ENCODE data around the gene HNRNPU.

The HNRNPU gene

DNA sequence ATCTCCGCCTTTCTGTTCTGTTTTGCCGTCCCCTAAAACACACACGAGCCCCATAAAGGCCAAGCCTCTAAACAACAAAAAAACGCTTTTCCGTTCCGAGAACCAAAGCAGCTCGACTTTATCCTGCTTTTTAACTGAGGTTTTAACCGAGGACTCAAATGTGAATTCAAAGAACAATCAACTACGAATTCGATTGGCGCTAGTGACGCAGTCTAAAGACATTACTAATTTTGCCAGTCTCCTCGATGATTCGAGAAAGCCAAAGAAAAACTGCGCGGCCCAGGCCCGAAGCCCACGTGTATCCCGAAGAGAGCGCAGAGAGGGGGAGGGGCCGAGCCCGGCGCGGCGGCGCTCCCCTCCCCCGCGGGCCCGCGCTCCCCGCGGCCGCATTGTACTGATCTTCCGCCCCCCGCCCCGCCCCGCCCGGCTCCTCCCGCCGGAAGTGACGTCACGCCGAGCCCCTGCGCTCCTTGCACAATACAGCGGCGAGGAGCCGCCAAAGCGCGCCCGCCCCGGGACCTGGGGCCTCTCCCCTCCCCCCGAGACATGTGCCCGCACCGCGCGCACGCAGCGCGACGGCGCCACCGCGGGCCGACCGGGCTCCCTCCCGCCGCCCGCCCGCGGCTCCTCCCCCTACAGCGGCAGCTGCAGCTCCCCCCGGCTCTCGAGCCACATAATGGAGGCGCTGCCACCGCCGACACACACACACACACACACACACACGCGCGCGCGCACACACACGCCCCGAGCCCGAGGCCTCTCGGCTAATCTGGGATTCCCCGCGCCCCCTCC is 1.4 kb downstream of the HNRNPU start:
- no peak for DNase-seq

DNA sequence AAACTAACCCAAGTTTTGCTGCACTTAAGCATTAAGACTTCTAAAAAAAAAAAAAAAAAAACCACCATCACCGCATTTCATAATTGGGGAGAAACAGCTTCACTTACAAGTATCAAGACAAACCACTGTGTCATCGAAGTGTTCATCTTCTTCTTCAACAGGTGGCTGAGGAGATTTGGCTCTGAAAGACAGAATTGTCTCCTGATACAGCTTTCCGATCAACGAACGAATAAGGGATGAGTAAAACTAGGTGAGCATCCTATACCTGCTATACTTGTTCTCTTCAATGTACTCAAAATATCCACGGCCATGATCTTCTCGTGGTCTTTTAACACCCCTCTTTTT is 2.0 kb downstream of the HNRNPU start:
- DNase-seq, result no peak

DNA sequence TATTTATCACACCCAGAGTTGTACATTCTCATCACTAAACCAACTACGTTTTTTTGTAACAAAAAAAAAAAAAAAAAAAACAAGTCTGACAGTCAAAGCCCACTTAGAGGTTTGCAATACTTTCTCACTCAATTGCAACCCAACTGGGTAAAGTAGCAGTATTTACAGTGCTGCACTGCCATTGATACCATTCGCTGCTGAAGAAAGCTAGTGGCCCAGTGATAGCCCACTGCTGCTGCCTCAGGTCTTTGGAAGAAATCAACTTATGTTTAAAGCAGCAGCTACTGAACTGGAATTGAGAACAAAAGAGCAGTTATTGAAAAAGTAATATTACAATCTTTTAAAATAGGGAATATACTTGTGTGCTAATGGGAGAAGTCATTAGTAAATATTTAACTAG is 2.7 kb downstream of the HNRNPU start:
- no peak for DNase-seq

DNA sequence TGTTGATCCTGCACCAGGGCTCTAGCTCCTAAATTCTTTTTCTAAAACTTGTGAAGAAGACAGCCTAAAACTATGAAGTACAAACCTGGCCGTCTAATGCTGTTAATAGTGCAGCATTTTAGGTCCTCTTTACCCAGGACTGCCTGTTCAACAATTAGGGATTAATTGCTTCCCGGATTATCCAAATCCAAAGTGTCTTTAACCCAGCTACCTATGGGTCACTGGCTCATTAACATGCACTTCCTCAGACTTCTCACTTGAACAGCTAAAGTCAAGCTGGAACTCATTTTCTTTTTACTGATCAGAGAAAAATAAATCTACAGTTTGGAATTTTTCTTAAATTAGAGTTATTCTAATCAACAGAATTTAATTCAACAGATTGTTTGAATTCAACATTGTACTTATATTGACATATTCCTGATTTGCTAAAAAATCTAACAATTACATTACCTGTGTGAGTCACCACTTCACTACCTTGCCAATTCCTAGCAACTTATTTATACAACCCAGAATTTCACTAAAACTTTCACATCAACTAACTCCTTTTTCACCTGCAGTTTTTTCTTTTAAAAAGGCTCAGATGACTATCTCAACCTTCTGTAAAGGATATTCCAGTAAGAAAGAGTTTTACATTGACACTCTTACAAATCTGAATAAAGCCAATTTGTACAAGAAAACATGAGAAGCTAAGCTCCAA is 3.3 kb downstream of the HNRNPU start:
- DNase-seq, result no peak

DNA sequence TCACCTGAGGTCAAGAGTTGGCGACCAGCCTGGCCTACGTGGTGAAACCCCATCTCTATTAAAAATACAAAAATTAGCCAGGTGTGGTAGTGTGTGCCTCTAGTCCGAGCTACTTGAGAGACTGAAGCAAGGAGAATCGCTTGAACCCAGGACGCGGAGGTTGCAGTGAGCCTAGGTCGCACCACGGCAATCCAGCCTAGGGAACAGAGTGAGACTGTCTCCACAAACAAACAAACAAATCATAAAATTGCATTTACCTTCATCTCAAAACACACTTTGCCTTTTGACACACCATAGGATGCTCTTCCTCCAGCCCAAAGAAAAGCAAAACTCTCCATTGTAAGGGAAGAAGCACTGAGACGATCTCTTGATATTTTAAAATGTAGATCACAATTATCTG is 4.3 kb downstream of the HNRNPU start:
- DNase-seq, result no peak

DNA sequence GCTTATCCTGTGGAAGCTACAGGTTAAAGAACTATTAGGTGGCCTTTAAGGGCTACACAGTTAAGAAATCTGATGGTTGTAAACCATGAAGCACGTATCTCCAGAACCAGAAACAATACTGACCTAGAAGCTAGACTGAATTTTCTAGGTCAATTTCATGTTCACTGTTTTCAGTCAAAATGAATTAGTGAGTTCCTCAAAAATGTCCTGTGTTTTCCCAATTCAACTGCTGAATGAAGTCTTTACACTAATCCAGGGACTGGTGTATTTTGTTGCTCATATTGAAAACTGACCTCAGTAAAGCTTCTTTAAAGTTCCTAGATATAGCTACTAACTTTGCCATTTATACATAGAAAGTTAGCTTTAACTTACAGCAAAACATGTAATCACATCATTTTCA is 6.0 kb downstream of the HNRNPU start:
- no peak for DNase-seq

DNA sequence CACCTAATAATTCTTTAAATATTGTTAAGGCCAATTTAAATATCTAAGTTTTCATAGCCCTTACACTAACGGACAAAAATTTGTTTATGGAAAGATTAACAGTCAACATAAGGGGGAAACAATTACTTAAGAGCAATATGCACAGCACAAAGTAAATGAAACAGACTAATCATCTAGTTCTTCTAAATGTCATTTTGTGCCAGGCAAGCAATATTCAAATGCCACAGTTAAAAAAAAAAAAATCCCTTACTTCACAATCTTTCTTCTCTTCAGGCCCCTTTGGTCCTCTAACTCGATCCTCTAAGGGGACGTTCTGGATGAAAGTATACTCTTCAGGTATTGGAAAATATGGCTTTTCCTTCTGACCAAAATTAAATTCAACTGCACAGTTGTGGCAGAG is 6.6 kb downstream of the HNRNPU start:
- no peak for DNase-seq

DNA sequence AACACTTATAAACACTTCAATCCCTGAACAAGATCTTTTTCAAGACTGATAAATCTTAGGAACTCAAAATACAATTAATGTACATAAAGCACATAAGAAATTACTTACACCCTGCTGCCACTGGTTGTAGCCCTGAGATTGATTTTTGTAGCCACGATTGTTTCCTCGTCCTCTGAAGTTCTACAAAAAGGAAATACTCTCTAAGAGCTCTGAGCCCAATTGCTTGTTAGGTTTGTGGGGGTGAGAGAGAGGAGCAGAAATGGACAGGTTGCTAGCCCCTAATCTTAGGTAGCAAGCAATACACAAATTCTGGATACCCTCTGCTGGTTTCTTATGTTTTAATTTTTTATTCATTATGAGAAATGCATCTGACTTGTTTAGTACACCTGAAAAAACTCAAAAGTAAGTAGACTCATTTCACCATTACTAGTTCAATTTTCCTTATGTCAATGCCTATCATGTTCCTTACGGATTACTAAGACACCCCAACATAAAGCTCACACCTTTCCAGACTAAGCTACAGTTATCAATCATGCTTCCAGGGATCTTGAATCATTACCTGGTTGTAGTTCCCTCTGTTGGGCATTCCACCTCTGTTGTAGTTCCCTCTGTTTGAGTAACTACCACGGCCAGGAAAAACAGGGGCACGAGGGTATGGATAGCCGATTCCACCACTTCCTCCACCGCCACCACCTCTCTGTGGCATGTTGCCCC is 9.3 kb downstream of the HNRNPU start:
- no peak for DNase-seq

DNA sequence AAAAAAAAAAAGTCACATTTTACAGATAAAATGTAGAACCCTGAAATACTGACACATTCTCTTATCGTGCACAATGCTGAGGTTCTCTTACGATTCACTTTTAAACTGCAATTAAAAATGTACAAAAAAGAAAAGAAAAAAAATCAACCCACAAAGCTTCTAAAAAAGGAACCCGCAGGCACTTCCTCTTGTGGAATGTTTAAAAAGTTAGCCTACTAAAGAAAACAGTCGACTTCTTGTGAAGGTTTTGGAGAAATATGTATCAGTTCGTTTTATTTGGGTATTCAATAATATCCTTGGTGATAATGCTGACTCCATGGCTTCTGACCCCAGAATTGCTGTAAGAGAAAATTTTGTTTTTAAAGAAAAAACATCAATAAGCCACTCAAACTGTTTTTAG is 10.2 kb downstream of the HNRNPU start:
- no peak for DNase-seq

DNA sequence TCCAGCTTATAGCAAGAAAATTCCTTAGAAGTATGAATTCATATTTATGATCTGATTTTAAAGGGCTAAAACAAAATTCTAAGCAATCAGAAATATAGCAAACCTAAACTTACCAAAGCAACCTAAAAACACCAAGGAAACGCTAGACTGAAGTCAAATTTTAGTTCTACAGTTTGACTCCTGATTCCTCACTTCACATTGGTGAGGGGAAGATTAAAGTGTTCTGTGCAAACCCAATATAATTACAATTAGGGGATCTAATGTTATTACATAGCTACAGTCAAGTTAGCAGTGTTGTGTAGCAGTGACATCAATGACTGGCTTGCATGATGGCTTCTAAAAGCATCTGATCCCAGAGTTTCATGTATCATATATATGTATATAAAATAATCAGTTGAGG is 11.6 kb downstream of the HNRNPU start:
- no peak for DNase-seq

DNA sequence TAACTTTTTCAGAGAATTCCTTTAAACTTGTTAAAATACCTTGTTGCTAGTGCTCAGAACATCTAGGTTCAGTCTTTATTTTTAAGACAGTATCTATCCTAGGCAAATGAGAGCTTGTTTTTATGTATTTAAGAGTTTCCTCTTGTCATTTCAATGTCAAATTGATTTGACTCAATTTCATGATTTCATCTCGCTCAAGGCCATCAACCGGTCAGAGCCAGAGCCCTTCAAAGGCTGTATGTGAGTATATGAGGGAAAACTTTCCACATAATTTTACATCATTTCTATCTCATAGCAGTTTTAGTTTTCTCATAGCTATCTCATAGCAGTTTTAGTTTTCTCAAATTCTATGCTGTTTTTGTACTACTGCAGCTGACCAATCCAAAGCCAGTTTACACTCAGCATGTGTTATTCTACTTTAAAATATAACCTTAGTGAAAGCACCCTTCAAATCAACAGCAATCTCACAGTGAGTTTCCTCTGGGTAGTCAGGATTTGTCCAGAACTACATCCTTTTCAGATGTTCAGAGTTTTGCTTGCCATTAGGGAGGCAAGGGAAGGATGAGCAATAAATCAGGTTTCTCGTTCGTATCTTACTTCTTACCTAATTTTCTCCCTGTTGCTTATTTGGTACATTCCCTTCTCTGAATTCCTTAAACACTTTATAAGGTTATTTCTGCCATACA is 12.7 kb downstream of the HNRNPU start:
- DNase-seq, result no peak

DNA sequence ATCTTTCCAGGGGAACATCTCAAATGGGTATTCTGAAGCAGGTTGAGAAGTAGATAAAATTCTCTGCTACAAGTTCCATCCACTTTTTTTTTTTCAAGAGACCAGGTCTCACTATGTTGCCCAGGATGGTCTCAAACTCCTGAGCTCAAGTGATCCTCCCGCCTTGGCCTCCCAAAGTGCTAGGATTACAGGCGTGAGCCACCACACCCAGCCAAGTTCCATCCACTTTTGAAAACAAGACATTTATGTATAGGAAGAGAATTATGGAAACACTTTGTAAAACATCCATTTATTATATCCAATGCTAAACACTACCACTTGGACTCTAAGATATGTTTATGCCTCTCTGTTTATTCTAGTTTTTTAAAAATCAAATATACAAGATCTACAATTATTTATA is 13.4 kb downstream of the HNRNPU start:
- no peak for DNase-seq

DNA sequence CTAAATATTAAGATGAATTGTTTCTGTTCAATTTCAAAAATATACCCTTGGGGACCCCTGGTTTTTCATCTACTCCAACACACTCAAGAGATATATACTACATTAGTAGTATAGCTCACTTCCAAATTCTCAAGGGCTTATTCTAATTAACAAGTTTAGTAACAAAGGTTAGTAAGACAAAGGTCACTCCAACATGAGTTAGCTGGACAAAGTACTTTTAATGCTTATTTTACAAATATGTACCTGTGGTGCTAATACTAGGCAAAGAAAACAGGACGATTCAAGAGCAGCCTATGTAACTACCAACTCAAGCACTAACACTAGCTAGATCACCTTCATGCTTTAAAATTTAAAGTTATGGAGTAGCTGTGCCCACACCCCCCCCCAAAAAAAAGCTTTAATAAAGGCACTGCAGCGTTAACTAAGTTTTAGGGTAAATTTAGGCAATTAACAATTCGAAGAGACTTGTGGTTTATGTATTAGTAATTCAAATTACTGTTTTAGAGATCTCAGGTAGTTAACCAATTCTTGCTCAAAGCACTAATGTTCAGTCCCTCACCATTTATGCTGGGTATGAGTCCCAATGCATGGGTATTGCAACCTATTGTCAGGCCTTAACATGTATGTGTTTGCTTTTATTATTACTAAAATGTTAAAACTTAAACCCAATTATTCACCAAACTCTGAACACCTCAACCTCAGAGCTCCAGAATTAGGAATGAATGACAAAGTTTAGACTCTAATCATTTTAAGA is 14.1 kb downstream of the HNRNPU start:
- DNase-seq, result no peak

DNA sequence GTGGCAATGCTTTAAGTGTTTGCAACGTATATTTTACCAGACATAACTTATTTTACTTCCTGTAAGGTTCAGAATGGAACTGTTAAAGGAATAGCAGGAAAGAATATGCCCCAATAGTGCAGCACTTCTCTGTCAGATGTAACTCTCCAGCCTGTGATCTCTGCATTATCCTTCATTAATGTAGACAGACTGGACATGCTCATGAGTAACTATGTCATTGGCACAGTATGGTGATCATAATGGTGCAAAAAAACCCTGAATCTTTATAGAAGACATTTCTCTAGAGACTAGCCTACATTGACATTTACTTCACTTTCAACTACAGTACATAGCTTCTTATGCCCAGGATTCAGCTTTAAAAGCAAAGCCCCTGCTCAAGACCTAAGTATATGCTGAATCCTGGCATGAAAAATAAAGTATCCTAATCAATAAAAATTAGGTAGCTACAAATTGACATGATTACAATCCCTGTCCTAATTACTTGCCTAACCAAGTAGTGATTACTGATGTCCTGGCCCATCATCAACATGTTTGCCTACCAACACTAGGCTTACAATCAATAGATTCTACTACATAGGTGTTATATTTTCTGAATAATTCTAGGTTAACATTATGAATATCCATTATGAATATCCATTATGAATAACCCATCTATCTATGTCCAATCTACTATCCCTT is 15.0 kb downstream of the HNRNPU start:
- DNase-seq, result no peak

DNA sequence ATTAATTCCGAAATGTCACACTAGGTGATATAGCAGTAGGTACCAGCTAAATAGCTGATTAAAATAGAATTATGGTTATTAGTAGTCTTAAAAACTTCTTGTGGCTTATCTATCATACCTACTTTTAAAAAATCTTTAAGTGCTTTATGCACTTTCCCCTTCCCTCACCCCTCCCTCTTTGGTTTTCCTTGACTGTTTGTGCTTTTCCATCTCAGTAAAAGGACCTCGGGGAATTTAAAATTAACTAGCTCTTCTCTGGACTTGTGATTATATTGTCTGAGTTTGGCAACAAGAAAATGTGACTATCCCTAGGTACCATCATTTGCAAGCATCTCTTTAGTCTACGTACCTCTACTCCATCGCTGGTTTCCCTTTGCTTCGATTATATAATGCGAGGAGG is 17.7 kb downstream of the HNRNPU start:
- no peak for DNase-seq

DNA sequence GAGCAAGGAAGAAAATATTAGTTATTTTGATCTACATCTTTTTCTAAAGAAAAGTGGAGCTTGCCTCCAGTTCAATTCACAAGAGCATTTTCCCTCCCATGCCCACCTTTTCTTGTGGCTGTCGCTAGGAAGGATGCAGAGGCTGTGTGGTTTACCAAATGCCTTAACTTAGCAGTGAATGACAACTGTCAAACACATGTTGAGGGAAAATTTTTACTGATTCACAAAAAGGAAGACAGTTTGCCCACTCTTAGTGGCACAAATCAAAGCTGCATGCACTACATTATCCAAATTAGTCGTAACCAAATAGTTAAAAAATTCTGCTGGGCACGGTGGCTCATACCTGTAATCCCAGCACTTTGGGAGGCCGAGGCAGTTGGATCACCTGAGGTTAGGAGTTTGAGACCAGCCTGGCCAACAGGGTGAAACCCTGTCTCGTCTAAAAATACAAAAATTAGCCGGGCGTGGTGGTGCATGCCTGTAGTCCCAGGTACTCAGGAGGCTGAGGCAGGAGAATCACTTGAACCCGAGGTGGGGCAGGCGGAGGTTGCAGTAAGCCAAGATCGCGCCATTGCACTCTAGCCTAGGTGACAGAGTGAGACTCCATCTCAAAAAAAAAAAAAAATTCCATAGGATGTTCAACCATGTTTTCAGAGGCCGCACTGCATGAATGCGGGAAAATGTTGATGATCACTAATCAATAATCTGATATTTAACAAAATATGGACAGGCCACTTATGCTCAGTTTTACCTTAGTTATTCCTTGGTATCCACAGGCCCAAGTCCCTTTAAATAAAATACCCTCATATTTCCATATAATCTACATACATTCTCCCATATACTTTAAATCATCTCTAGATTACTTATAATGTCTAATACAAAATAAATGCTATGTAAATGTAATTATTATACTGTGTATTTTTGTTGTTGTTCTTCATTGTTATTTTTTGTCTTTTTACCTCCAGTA is 19.9 kb downstream of the HNRNPU start:
- no peak for DNase-seq

DNA sequence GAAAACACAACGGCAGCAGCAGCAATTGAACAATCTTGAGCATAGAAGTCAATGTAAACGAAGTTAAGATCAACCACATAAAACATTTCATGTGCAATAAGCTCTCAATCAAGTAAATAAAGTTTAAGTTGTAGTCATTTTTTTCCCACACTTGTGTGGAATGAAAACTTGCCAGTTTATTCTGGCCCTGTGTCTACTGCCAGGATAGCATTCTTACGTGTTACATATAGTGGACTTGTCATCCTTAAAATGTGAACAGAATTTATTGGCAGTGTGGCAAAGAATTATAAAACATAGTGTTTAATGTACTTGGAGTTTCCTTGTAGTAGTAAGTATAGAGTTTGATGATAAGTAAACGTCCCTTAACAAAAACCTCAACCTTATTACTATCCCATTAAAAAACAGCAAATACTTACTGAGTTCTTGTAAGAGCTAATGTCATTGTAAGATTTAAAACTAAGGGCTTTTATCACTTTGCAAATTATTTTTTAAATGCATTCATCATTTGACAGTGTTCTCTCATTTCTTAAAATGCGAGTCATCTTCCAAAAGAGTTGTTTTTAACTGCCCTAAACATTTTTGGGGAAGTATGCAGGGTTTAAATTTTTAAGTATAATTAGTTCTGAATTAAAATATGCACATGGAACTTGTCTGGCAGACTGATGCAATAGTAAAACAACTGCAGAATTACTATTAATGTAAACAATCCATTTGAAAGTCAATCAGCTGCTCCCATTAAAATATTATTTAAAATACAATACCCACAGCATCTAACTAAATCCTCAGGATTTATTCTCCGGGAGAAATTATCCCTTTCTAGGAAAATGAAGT is 21.0 kb downstream of the HNRNPU start:
- DNase-seq, result no peak

DNA sequence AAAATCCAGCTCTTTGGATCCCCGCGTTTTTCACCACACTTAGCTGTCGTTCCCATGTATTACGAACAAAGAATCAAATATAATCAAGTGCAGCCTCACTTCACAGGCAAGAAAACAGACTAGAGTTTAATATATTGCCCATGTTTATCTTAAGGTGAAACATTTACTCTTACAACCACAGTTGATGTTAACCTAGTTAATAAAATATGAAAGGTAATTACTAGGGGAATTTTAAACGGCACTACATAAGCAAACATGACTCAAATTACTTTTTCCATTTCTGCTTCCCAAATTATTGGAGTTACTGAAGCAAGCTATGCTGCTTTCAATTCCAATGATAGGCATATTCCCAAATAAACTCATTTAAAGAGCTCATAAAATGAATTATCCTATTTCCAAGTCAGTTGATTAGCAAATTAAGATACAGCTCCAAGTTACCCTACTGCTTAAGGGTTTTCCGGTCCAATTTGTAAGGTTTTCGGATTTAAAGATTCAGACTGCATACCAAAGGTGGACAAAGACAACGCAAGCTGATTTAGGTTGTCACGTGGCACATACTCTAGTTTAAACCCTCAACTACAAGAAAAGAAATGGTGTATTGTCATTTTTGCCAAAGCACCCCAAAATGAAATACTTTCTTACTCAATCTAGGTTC is 22.9 kb downstream of the HNRNPU start:
- DNase-seq, result no peak

DNA sequence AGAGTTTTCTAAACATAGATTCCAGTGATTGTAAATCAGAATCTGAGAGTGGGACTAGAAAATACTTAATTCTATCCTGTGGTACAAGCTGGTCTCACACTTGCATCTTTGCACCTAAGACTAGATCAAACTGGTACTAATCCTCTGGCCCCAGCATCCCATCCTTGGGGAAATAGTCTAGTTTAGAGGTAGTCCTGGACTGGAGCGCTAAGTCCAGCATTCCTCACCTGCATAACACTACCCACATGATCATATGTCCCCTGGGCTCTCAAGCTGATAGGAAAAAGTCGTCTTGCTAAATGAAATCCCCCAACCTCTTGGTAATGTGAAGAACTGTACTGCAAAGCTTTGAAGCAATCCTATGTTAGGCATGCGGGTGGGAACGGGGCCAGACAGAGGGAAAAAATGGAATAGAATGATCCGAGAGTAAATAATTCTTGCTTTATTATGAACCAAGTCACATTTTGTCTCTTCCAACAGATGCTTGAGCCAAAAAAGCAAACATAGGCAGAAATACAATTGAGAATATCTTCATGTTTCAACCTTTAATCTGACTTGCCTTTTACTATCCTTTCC is 24.0 kb downstream of the HNRNPU start:
- no peak for DNase-seq

Measured in SIG-M5 (cell line).